Loucy (cell line): ENCODE results near the gene RASA4B.

ENCODE experiments used
- CTCF ChIP-seq: fragments of 200-600 bp; sonication (generic); conservative IDR thresholded peaks from 2 replicates; pipeline ENCODE4 v1.5.1; 2014; ENCODE audit warnings: mild to moderate bottlenecking, antibody characterized with exemption, low read length
- EZH2phosphoT487 ChIP-seq: fragments of 200-600 bp; IDR thresholded peaks from 2 replicates; pipeline ENCODE4 v1.6.1; 2018; ENCODE audit warnings: antibody characterized with exemption, mild to moderate bottlenecking, moderate library complexity, borderline replicate concordance

GRCh38 chr7:102459221-102459844 lies 58.2 kb downstream of the RASA4B start:
- TF ChIP-seq CTCF (no peak), EZH2phosphoT487 (no peak)
